Head of caudate nucleus (tissue), 42 donors: Measurements from ENCODE around the gene EDAR.

Source experiments
- DNase-seq, 42 donors: peaks; one replicate each; pipeline versions ENCODE4 v3.0.0 to v3.0.0-alpha.2; 2020 to 2021; ENCODE audit warnings: mixed read lengths in 7 of 42
- intact Hi-C: fragments of 100-400 bp; cut with DNase I; formaldehyde crosslinking; loops from one replicate; pipeline ENCODE4 v1.15.0; 2022

Gene EDAR

GRCh38 chr2:108845923-108846322 lies 143.1 kb downstream of the EDAR start:
- intact Hi-C loops: no loop called here
- DNase-seq: no peak
